ENCODE measurements around the gene RASIP1.
"Not testable (repeated sequence)": the region's sequence is repeated elsewhere in the genome, so short reads cannot be mapped to it uniquely, and the experiment has no call there.

DNA sequence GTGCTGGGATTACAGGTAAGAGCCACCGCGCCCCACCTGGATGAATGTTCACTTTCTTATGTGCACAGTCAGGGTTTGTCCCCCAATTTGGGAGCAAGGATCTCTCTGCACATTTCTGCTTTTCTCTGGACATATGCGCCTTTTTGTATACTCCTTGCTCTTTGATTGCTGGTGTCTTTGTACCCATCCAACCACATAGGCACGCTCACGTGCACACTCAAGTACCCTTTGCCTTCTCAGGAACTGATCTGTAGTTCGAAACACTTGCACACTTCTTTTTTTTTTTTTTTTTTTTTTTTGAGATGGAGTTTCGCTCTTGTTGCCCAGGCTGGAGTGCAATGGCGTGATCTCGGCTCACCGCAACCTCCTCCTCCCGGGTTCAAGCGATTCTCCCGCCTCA, 22.3 kb downstream of the RASIP1 start:
- TF ChIP-seq, protein P1, sequence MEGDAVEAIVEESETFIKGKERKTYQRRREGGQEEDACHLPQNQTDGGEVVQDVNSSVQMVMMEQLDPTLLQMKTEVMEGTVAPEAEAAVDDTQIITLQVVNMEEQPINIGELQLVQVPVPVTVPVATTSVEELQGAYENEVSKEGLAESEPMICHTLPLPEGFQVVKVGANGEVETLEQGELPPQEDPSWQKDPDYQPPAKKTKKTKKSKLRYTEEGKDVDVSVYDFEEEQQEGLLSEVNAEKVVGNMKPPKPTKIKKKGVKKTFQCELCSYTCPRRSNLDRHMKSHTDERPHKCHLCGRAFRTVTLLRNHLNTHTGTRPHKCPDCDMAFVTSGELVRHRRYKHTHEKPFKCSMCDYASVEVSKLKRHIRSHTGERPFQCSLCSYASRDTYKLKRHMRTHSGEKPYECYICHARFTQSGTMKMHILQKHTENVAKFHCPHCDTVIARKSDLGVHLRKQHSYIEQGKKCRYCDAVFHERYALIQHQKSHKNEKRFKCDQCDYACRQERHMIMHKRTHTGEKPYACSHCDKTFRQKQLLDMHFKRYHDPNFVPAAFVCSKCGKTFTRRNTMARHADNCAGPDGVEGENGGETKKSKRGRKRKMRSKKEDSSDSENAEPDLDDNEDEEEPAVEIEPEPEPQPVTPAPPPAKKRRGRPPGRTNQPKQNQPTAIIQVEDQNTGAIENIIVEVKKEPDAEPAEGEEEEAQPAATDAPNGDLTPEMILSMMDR (IDR thresholded peaks at IDR 0.05) = not testable (repeated sequence)
- TF ChIP-seq POLR2A (IDR thresholded peaks at IDR 0.05) = not testable (repeated sequence)

Data from lower leg skin (tissue), 3 donors.